A673 (cell line): ENCODE data around the gene CCR5AS.

Experiments
- BruUV-seq: library from RNA; stranded (reverse); fragments of 400-500 nt; replicated peaks from 2 replicates; lab custom pipeline; 2021; lab: Mats Ljungman, UMichigan
- CTCF ChIA-PET: fragments of 300-600 bp; sonication (Branson Sonifier 250); formaldehyde crosslinking; loops from one replicate; lab custom pipeline; 2022; ENCODE audit warnings: antibody characterized with exemption; lab: Charles Lee
- POLR2A ChIA-PET: fragments of 300-600 bp; sonication (Branson Sonifier 250); formaldehyde crosslinking; loops from one replicate; lab custom pipeline; 2022; ENCODE audit warnings: antibody characterized with exemption; ENCODE audit not compliant: low non-redundant PET; lab: Charles Lee
- DNase-seq: peaks from one replicate; pipeline ENCODE4 v3.0.0-alpha.2; 2015; ENCODE audit warnings: low spot score
- H3K27ac ChIP-seq: fragments of 200-600 bp; sonication (generic); 2 replicates; pipeline ENCODE4 v1.5.1; 2016; ENCODE audit warnings: mixed run types, low read depth, mild to moderate bottlenecking, mixed read lengths, antibody characterized with exemption, low read length; ENCODE audit not compliant: poor library complexity, severe bottlenecking
- H3K27me3 ChIP-seq: fragments of 200-600 bp; sonication (generic); replicated peaks from 2 replicates; pipeline ENCODE4 v1.6.1; 2017; ENCODE audit warnings: mixed run types, low read depth, mild to moderate bottlenecking, mixed read lengths, antibody characterized with exemption, low read length; ENCODE audit not compliant: insufficient read depth, poor library complexity
- H3K36me3 ChIP-seq: fragments of 200-600 bp; sonication (generic); 2 replicates; pipeline ENCODE4 v1.6.1; 2016; ENCODE audit warnings: mixed run types, mild to moderate bottlenecking, mixed read lengths, antibody characterized with exemption, low read length; ENCODE audit not compliant: insufficient read depth, poor library complexity, severe bottlenecking
- H3K4me1 ChIP-seq: fragments of 200-600 bp; sonication (generic); 2 replicates; pipeline ENCODE4 v1.6.1; 2017; ENCODE audit warnings: mixed run types, mild to moderate bottlenecking, mixed read lengths, antibody characterized with exemption, low read length; ENCODE audit not compliant: insufficient read depth, poor library complexity, severe bottlenecking
- H3K4me3 ChIP-seq: fragments of 200-600 bp; sonication (generic); 2 replicates; pipeline ENCODE4 v1.5.1; 2016; ENCODE audit warnings: low read depth, mixed run types, mild to moderate bottlenecking, mixed read lengths, low read length; ENCODE audit not compliant: poor library complexity, severe bottlenecking
- H3K9me3 ChIP-seq: fragments of 200-600 bp; sonication (generic); 2 replicates; pipeline ENCODE4 v1.6.1; 2016; ENCODE audit warnings: mixed run types, low read depth, mild to moderate bottlenecking, mixed read lengths, antibody characterized with exemption, low read length; ENCODE audit not compliant: poor library complexity, severe bottlenecking
- CTCF ChIP-seq: fragments of 300-800, 200-600 bp; sonication (generic); conservative IDR thresholded peaks from 2 replicates; pipeline ENCODE4 v1.5.1; 2017; ENCODE audit warnings: low read depth, mild to moderate bottlenecking, antibody characterized with exemption, low read length, moderate library complexity, mixed read lengths
- EZH2 ChIP-seq: fragments of 200-600 bp; sonication (generic); IDR thresholded peaks from 2 replicates; pipeline ENCODE4 v1.6.1; 2017; ENCODE audit warnings: borderline replicate concordance, low read depth, mild to moderate bottlenecking, mixed read lengths, antibody characterized with exemption, low read length; ENCODE audit not compliant: poor library complexity, severe bottlenecking
- intact Hi-C: fragments of 100-400 bp; cut with micrococcal nuclease; formaldehyde crosslinking; loops from one replicate; pipeline ENCODE4 v1.10.0; 2022; ENCODE audit not compliant: unreplicated experiment

The CCR5AS gene

GRCh38 chr3:46344476-46344875, 62.4 kb downstream of the CCR5AS start:
- intact Hi-C loops: no loop called here
- Histone ChIP-seq H3K9me3 (no peaks in the 10 kb centered on the region), H3K4me1 (no peaks in the 10 kb centered on the region), H3K27ac (no peak overlapping the region), H3K27me3 (peaks cover 4% of the 10 kb centered on the region), H3K36me3 (no peaks in the 10 kb centered on the region), H3K4me3 (no peak overlapping the region)
- TF ChIP-seq EZH2: no peak
- no peak for TF ChIP-seq CTCF
- DNase-seq: no peak
- ChIA-PET POLR2A (no interaction called here), CTCF (no interaction called here)
- no TSS peak for BruUV-seq

- Histone ChIP-seq H3K27me3 (no peaks in the 10 kb centered on the region), H3K36me3 (no peaks in the 10 kb centered on the region), H3K27ac (no peak overlapping the region), H3K4me1 (no peaks in the 10 kb centered on the region), H3K4me3 (no peak overlapping the region), H3K9me3 (no peaks in the 10 kb centered on the region)
- intact Hi-C loops: no loop called here
- BruUV-seq: no TSS peak
- ChIA-PET POLR2A (no interaction called here), CTCF (no interaction called here)
- no peak for TF ChIP-seq EZH2
- no peak for TF ChIP-seq CTCF
- DNase-seq: no peak
These were observed 68.0 kb downstream of the CCR5AS start for GRCh38 chr3:46338840-46339239.

GRCh38 chr3:46337911-46338310, 69.0 kb downstream of the CCR5AS start:
- H3K27me3 ChIP-seq: no peaks in the 10 kb centered on the region
- H3K36me3 ChIP-seq: no peaks in the 10 kb centered on the region
- H3K9me3 ChIP-seq: no peaks in the 10 kb centered on the region
- H3K4me3 ChIP-seq: no peak overlapping the region
- no peaks in the 10 kb centered on the region for H3K4me1 ChIP-seq
- ChIA-PET CTCF (no interaction called here), POLR2A (no interaction called here)
- DNase-seq: no peak
- H3K27ac ChIP-seq: no peak overlapping the region
- TF ChIP-seq EZH2 (no peak), CTCF (no peak)
- intact Hi-C loops: no loop called here
- no TSS peak for BruUV-seq
